NCI-H2196 treated with DMSO at 0.1 percent for 48 hours (cell line): ENCODE data around the gene CCDC88A.

Source experiments
- DNase-seq: peaks from one replicate; lab custom pipeline; 2025; ENCODE audit not compliant: unreplicated experiment; lab: John Stamatoyannopoulos, UW

The CCDC88A gene

GRCh38 chr2:55422876-55423665 lies 3.4 kb upstream of the CCDC88A start:
- no peak for DNase-seq

GRCh38 chr2:55421326-55421725 lies 1.7 kb upstream of the CCDC88A start:
- no peak for DNase-seq

- no peak for DNase-seq
These were observed 1.2 kb upstream of the CCDC88A start for GRCh38 chr2:55420871-55421270.

GRCh38 chr2:55420439-55420725 lies 726 bp upstream of the CCDC88A start:
- DNase-seq, result no peak

GRCh38 chr2:55419233-55419678 lies 400 bp downstream of the CCDC88A start:
- no peak for DNase-seq

GRCh38 chr2:55418512-55419232 lies 984 bp downstream of the CCDC88A start:
- no peak for DNase-seq

GRCh38 chr2:55418072-55418471 lies 1.6 kb downstream of the CCDC88A start:
- DNase-seq, result no peak

- DNase-seq, result no peak
These were observed 2.7 kb downstream of the CCDC88A start for GRCh38 chr2:55416786-55417568.

- DNase-seq, result no peak
These were observed 4.4 kb downstream of the CCDC88A start for GRCh38 chr2:55415300-55415699.

- no peak for DNase-seq
These were observed 10.5 kb downstream of the CCDC88A start for GRCh38 chr2:55408918-55409868.

GRCh38 chr2:55408098-55408882 lies 11.4 kb downstream of the CCDC88A start:
- no peak for DNase-seq

- no peak for DNase-seq
These were observed 14.5 kb downstream of the CCDC88A start for GRCh38 chr2:55405116-55405515.

- no peak for DNase-seq
These were observed 16.2 kb downstream of the CCDC88A start for GRCh38 chr2:55403256-55403998.

GRCh38 chr2:55401124-55401523 lies 18.5 kb downstream of the CCDC88A start:
- DNase-seq, result no peak

- DNase-seq, result no peak
These were observed 19.3 kb downstream of the CCDC88A start for GRCh38 chr2:55400332-55400731.

- DNase-seq, result no peak
These were observed 19.8 kb downstream of the CCDC88A start for GRCh38 chr2:55399815-55400214.

- DNase-seq, result no peak
These were observed 23.7 kb downstream of the CCDC88A start for GRCh38 chr2:55395724-55396605.

- DNase-seq, result no peak
These were observed 27.9 kb downstream of the CCDC88A start for GRCh38 chr2:55391615-55392242.
